AG04449 (cell line): ENCODE data around the gene MSI2.

Experiments used
- CTCF ChIA-PET: fragments of 350-600 bp; formaldehyde crosslinking; extraction: SDS; loops from one replicate; lab custom pipeline; 2021; ENCODE audit warnings: antibody characterized with exemption; lab: Yijun Ruan, JAX
- POLR2A ChIA-PET: fragments of 400-600, 350-600 bp; formaldehyde crosslinking; extraction: SDS; loops from one replicate; lab custom pipeline; 2020; ENCODE audit warnings: antibody characterized with exemption, inconsistent platforms; lab: Yijun Ruan, JAX
- DNase-seq: peaks from one replicate; pipeline ENCODE4 v3.0.0-alpha.2; 2010; ENCODE audit warnings: low read depth, low spot score
- H3K4me3 ChIP-seq: 2 replicates; pipeline ENCODE4 v1.5.1; 2011; ENCODE audit warnings: low read depth, mild to moderate bottlenecking, control low read depth, low read length
- CTCF ChIP-seq: IDR thresholded peaks from one replicate; pipeline ENCODE4 v1.5.1; 2011; ENCODE audit warnings: mild to moderate bottlenecking, moderate library complexity, low read length, control low read depth, inconsistent platforms; ENCODE audit not compliant: insufficient read depth; ENCODE audit errors: missing control alignments

MSI2 gene

GRCh38 chr17:57569021-57569420 lies 312.7 kb downstream of the MSI2 start:
- no peak overlapping the region for H3K4me3 ChIP-seq
- POLR2A ChIA-PET: no interaction called here
- DNase-seq: no peak
- TF ChIP-seq CTCF: no peak
- CTCF ChIA-PET: interaction anchor here (1.0 to 2.5 kb wide), 3 partner anchors 9 to 103 kb away, joined by 3 to 13 read pairs (median 6); no protein-coding TSS in a partner anchor

- no peak overlapping the region for H3K4me3 ChIP-seq
- no peak for DNase-seq
- ChIA-PET POLR2A (interaction anchor here (0.6 kb wide), 1 partner anchor 12 kb away, joined by 3 read pairs; no protein-coding TSS in a partner anchor), CTCF (interaction anchor here (0.8 to 2.5 kb wide), 3 partner anchors 8 to 28 kb away, joined by 3 to 13 read pairs (median 6); no protein-coding TSS in a partner anchor)
- no peak for TF ChIP-seq CTCF
These were observed 313.5 kb downstream of the MSI2 start for GRCh38 chr17:57569853-57570252.

DNA sequence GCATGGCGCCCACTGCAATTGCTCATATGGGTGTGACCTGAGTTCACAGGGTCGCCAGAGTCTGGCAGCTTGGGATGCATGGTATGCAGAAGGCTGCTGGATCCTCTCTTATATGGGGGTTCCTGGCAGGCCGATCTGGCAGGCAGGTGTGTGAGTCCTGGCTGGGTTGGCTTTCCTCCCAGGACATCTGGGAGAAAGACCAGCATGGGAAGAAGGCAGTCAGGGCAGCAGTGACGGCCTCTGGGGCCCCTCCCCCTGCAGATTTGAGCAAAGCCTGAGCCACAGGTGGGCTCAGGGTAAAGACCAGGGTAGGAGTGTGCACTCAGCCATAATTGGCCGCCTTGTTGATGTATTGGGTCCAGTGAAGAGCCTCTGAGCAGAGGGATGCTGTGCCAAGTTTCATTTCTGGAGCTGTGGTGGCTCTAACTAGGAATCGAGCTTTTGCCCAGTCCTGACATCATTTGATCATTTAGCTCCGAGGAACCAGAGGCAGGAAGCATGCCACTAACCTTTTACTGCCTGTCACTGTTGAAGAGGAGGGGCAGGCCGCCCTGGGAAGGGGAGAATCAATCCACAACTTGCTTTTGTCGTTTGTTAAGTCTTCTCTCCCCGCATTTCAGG lies 314.5 kb downstream of the MSI2 start:
- POLR2A ChIA-PET: no interaction called here

DNA sequence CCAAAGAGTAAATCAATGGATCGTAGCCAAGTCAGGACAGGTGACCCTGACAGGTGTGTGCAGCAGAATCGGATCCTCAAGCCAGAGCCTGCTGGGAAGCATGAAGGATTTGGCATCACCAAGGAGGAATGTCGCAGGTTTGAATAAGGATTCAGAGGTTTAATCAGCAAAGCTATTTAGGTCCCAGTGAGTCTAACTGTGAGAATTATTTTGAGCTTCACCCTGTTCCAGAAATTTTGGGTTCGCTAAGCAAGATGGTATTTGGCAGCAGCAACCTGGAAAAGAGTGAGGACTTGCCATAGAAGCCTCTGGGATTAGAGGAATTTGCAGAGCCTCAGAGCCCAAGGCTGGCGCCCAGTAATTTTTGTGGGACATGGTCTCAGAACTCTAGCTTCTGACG lies 315.7 kb downstream of the MSI2 start:
- ChIA-PET CTCF (interaction anchor here (2.8 kb wide), 1 partner anchor 26 kb away, joined by 16 read pairs; no protein-coding TSS in a partner anchor), POLR2A (no interaction called here)
- H3K4me3 ChIP-seq: no peak overlapping the region
- DNase-seq: no peak
- TF ChIP-seq CTCF: no peak

More for the DNA sequence above, 314.5 kb downstream of the MSI2 start:
- CTCF ChIA-PET: interaction anchor here (1.2 kb wide), 1 partner anchor 327 kb away, joined by 3 read pairs; no protein-coding TSS in a partner anchor
- TF ChIP-seq CTCF: no peak
- H3K4me3 ChIP-seq: no peak overlapping the region
- DNase-seq: no peak

DNA sequence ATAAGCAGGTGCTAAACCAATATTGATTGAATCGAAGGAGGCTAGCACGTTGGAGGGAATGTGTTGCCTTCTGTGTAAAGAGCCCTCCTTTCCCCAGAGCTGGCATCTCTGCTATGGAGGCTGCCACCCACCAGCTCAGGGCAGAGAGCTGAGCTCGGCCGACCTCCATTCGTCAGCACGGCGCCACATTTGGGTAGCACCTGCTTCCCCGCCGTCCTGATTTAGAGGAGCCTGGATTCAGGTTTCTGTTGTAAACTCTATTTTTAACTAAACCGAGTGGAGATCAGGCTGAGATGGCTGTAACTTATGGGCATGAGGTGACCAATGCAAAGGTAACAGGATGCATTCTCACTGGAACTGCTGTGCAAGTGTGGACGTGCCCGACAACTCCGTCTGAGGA lies 316.3 kb downstream of the MSI2 start:
- no peak for TF ChIP-seq CTCF
- DNase-seq: no peak
- ChIA-PET POLR2A (no interaction called here), CTCF (interaction anchor here (2.8 kb wide), 1 partner anchor 25 kb away, joined by 16 read pairs; no protein-coding TSS in a partner anchor)
- no peak overlapping the region for H3K4me3 ChIP-seq

DNA sequence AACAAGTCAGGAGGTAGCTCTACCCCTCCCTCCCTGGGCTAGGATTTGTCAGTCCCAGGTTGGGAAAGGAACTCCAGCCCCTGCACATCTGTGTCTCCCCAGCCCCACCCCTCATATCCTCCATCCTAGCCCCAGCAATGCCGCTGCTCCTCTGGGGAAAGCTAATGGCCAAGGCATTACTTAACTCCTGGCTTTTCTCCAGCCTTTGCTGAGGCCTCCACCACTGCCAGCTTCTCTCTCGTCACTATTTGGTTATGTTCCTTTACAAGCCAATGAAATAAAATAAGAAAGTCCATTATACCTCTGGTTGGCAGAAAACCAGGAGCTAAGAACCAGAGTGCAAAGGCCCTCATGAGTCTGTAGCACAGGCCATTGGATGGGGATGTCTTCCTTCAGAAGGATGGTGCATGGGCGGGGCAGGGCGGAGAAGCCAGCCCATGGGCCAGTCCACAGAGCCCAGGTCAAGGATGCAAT lies 317.8 kb downstream of the MSI2 start:
- no peak overlapping the region for H3K4me3 ChIP-seq
- TF ChIP-seq CTCF: no peak
- POLR2A ChIA-PET: no interaction called here
- DNase-seq: no peak
- CTCF ChIA-PET: interaction anchor here (1.4 to 2.8 kb wide), 2 partner anchors 24 to 331 kb away, joined by 6 to 16 read pairs; no protein-coding TSS in a partner anchor
